HCT116 (cell line): Measurements from ENCODE around the gene SDHD. TPM values are rescaled to one million over a fixed set of nuclear protein-coding genes. Genes with fewer than 3 reads are reported as not detected.

Source experiments
- ATAC-seq: fragments of 200-7000 bp; cut with Tn5 transposase; 2 replicates; pipeline ENCODE4 v1.9.1; 2020; ENCODE audit warnings: mild to moderate bottlenecking, moderate library complexity
- BruUV-seq: library from RNA; stranded (reverse); fragments of 400-500 nt; replicated peaks from 2 replicates; lab custom pipeline; 2021; lab: Mats Ljungman, UMichigan
- CTCF ChIA-PET: fragments of 300-600 bp; sonication (Branson Sonifier 250); formaldehyde crosslinking; loops from one replicate; lab custom pipeline; 2021; ENCODE audit warnings: antibody characterized with exemption; lab: Charles Lee
- POLR2A ChIA-PET: fragments of 300-600, 350-600 bp; sonication (Branson Sonifier 250); formaldehyde crosslinking; loops from one replicate; lab custom pipeline; 2021; ENCODE audit warnings: antibody characterized with exemption; lab: Charles Lee
- RAD21 ChIA-PET, 2 experiments: fragments of 300-600 bp; sonication (Branson Sonifier 250); formaldehyde crosslinking; loops; one replicate each; lab custom pipeline; 2023; ENCODE audit warnings: low total read pairs in 2 of 2; ENCODE audit not compliant: uncharacterized antibody in 2 of 2, unreplicated experiment in 2 of 2, low non-redundant PET in 1 of 2; lab: Charles Lee
- DNase-seq: peaks from one replicate; pipeline ENCODE4 v3.0.0-alpha.2; 2010; ENCODE audit warnings: low read depth, low spot score
- H2AFZ ChIP-seq: fragments of 200-600 bp; shearing (Covaris generic), sonication (generic); 2 replicates; pipeline ENCODE4 v1.6.1; 2017; ENCODE audit warnings: low read depth, mixed run types, mixed read lengths, antibody characterized with exemption, low read length; ENCODE audit not compliant: poor library complexity, severe bottlenecking
- H3K27ac ChIP-seq: 2 replicates; pipeline ENCODE4 v1.5.1; 2012; ENCODE audit warnings: low read depth, low read length
- H3K27me3 ChIP-seq: fragments of 200-600 bp; sonication (generic); 2 replicates; pipeline ENCODE4 v1.6.1; 2016; ENCODE audit warnings: mixed run types, low read length, mixed read lengths; ENCODE audit not compliant: insufficient read depth
- H3K36me3 ChIP-seq, 2 experiments: fragments of 200-500 bp in 1 of 2; fragments of 200-600 bp in 1 of 2; sonication (Bioruptor generic) in 1 of 2; sonication (generic) in 1 of 2; 2 replicates each; pipeline versions ENCODE4 v1.5.1 to v1.6.1; 2014 to 2016; ENCODE audit warnings: low read length in 2 of 2, inconsistent platforms in 1 of 2, mixed read lengths in 1 of 2, mixed run types in 1 of 2; ENCODE audit not compliant: insufficient read depth in 2 of 2, control insufficient read depth in 1 of 2
- H3K4me1 ChIP-seq, 2 experiments: fragments of 200-600 bp in 1 of 2; sonication (generic) in 1 of 2; 2 replicates each; pipeline versions ENCODE4 v1.5.1 to v1.6.1; 2012 to 2017; ENCODE audit warnings: low read length in 2 of 2, inconsistent platforms in 1 of 2, mild to moderate bottlenecking in 1 of 2, mixed read lengths in 1 of 2, mixed run types in 1 of 2, moderate library complexity in 1 of 2; ENCODE audit not compliant: insufficient read depth in 2 of 2, control insufficient read depth in 1 of 2
- H3K4me2 ChIP-seq: fragments of 200-600 bp; sonication (generic); 2 replicates; pipeline ENCODE4 v1.6.1; 2017; ENCODE audit warnings: mixed run types, low read length, mixed read lengths
- H3K4me3 ChIP-seq, 2 experiments: fragments of 200-600 bp in 1 of 2; sonication (generic) in 1 of 2; replicated peaks in 1 of 2; 2 replicates each; pipeline ENCODE4 v1.5.1; 2011 to 2016; ENCODE audit warnings: low read length in 2 of 2, control low read depth in 1 of 2, low read depth in 1 of 2, mild to moderate bottlenecking in 1 of 2, mixed read lengths in 1 of 2, mixed run types in 1 of 2
- H3K79me2 ChIP-seq: fragments of 200-600 bp; sonication (generic); 2 replicates; pipeline ENCODE4 v1.6.1; 2017; ENCODE audit warnings: mild to moderate bottlenecking, mixed run types, low read length, moderate library complexity, mixed read lengths; ENCODE audit not compliant: insufficient read depth
- H3K9ac ChIP-seq: fragments of 200-600 bp; sonication (generic); 2 replicates; pipeline ENCODE4 v1.6.1; 2016; ENCODE audit warnings: low read length, mixed read lengths
- H3K9me2 ChIP-seq: fragments of 200-600 bp; sonication (generic), shearing (Covaris generic); 2 replicates; pipeline ENCODE4 v1.6.1; 2017; ENCODE audit warnings: mixed run types, mild to moderate bottlenecking, moderate library complexity; ENCODE audit not compliant: insufficient read depth
- H3K9me3 ChIP-seq, 2 experiments: fragments of 200-500 bp in 1 of 2; fragments of 200-600 bp in 1 of 2; sonication (Bioruptor generic) in 1 of 2; sonication (generic) in 1 of 2; 2 replicates each; pipeline ENCODE4 v1.6.1; 2014 to 2017; ENCODE audit warnings: low read length in 2 of 2, mixed read lengths in 2 of 2, inconsistent platforms in 1 of 2, low read depth in 1 of 2, mild to moderate bottlenecking in 1 of 2, mixed run types in 1 of 2, moderate library complexity in 1 of 2; ENCODE audit not compliant: control insufficient read depth in 1 of 2, insufficient read depth in 1 of 2
- H4K20me1 ChIP-seq: fragments of 200-600 bp; sonication (generic), shearing (Covaris generic); 2 replicates; pipeline ENCODE4 v1.6.1; 2017; ENCODE audit warnings: mixed run types, mild to moderate bottlenecking, moderate library complexity; ENCODE audit not compliant: insufficient read depth
- CBX3 ChIP-seq: IDR thresholded peaks from 2 replicates; pipeline ENCODE4 v1.6.1; 2012; ENCODE audit warnings: low read depth
- EZH2phosphoT487 ChIP-seq: fragments of 200-600 bp; IDR thresholded peaks from 2 replicates; pipeline ENCODE4 v1.6.1; 2018; ENCODE audit warnings: antibody characterized with exemption, borderline replicate concordance
- FOSL1 ChIP-seq: IDR thresholded peaks from 2 replicates; pipeline ENCODE4 v1.6.1; 2012; ENCODE audit warnings: low read depth
- RAD21 ChIP-seq: IDR thresholded peaks from 2 replicates; pipeline ENCODE4 v1.6.1; 2012; ENCODE audit warnings: low read depth, mild to moderate bottlenecking
- SRF ChIP-seq: IDR thresholded peaks from 2 replicates; pipeline ENCODE4 v1.6.1; 2012; ENCODE audit warnings: low read depth
- TCF7L2 ChIP-seq: IDR thresholded peaks from 2 replicates; pipeline ENCODE4 v1.7.0; 2011; ENCODE audit warnings: borderline replicate concordance, inconsistent platforms; ENCODE audit not compliant: insufficient read depth, insufficient read length; ENCODE audit errors: extremely low read depth
- ZFX ChIP-seq: fragments of 450-650 bp; IDR thresholded peaks from 2 replicates; pipeline ENCODE4 v1.6.1; 2017
- intact Hi-C: fragments of 100-400 bp; cut with micrococcal nuclease; formaldehyde crosslinking; loops from 2 replicates; pipeline ENCODE4 v1.10.0; 2022
- total RNA-seq: library from RNA; stranded (reverse); gene quantifications from one replicate; pipeline ENCODE4 v1.2.1, GENCODE V29; 2021; ENCODE audit not compliant: unreplicated experiment
- TF ChIP-seq, protein P1 (sequence below), 3 experiments: fragments of 200-600 bp in 1 of 3; sonication (generic) in 1 of 3; IDR thresholded peaks in 2 of 3; conservative IDR thresholded peaks in 1 of 3; 2 replicates each; pipeline ENCODE4 v1.5.1; 2012 to 2017; ENCODE audit warnings: low read depth in 2 of 3, low read length in 2 of 3, antibody characterized with exemption in 1 of 3, borderline replicate concordance in 1 of 3, control low read depth in 1 of 3, mild to moderate bottlenecking in 1 of 3, mixed read lengths in 1 of 3, mixed run types in 1 of 3, moderate library complexity in 1 of 3; ENCODE audit not compliant: insufficient read depth in 1 of 3
- TF ChIP-seq, protein P2 (sequence below): IDR thresholded peaks from 2 replicates; pipeline ENCODE4 v1.6.1; 2011; ENCODE audit warnings: mild to moderate bottlenecking, low read length, moderate library complexity; ENCODE audit not compliant: insufficient replicate concordance; ENCODE audit errors: extremely low read depth

Gene SDHD
- total RNA-seq, 1 experiment from 2014 or later, result 129 TPM

DNA sequence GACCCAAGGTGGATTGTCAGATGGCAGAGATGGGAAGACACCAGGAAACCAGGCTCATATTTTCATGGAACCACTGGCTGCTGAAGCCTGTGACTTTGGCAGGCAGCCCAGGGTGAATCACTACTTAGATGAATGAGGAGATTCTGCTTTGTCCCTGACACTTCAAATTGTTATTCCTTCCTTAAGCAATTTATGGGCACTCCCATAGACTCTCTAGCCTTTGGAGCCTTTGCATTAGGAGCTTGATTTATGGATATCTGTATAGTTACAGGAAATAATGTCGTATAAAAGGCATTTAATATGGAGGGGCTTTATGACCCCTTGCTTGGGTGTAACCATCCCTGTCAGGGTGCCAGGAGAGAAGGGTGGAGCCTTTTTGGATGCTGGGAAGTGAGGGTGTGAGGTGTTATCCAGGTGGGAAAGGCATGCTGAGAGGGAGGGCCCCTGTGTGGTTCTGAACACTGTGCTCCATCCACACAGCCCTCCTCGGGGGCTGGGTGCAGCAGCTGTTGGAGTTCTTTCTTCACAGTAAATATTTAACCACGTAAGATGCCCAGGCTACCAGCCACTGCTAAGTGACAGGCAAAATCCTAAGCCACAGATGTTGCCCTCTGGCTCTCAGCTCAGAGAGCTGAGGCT, 41.9 kb downstream of the SDHD start (continued):
- TF ChIP-seq, protein P1, sequence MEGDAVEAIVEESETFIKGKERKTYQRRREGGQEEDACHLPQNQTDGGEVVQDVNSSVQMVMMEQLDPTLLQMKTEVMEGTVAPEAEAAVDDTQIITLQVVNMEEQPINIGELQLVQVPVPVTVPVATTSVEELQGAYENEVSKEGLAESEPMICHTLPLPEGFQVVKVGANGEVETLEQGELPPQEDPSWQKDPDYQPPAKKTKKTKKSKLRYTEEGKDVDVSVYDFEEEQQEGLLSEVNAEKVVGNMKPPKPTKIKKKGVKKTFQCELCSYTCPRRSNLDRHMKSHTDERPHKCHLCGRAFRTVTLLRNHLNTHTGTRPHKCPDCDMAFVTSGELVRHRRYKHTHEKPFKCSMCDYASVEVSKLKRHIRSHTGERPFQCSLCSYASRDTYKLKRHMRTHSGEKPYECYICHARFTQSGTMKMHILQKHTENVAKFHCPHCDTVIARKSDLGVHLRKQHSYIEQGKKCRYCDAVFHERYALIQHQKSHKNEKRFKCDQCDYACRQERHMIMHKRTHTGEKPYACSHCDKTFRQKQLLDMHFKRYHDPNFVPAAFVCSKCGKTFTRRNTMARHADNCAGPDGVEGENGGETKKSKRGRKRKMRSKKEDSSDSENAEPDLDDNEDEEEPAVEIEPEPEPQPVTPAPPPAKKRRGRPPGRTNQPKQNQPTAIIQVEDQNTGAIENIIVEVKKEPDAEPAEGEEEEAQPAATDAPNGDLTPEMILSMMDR (IDR thresholded peaks at IDR 0.05 in 2 of 3, conservative IDR thresholded peaks at IDR 0.05 in 1 of 3; ENCODE audit: borderline replicate concordance in 1 of 3, insufficient read depth in 1 of 3, low read depth in 2 of 3, low read length in 2 of 3), result no peak
- TF ChIP-seq CBX3 (peak; percentile 86), SRF (no peak), EZH2phosphoT487 (no peak), TCF7L2 (peak; percentile 36), RAD21 (no peak), FOSL1 (peak; percentile 79)

DNA sequence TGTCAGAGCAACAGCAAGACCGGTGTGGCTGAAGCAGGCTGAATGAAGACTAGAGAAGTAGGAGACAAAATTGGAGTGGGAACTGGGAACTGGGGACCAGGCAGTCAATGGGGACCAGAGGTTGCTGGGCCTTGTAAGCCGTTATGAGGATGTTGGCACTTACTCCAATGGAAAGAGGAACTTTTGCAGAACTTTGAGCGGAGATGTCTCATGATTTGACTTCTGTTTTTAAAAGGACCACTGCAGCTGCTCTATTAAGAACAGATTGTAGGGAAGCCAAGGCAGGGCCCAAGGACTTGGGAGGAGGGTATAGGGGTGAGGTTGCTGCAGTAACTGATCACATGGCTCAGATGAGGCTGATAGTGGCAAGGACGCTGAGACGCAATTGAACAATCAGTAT, 43.0 kb downstream of the SDHD start:
- Histone ChIP-seq H3K4me1 (peaks cover 54 to 81% of the 10 kb centered on the region in 2 experiments), H3K9ac (no peak overlapping the region), H3K4me3 (no peak overlapping the region), H3K9me3 (no peaks in the 10 kb centered on the region), H3K36me3 (no peaks in the 10 kb centered on the region), H3K9me2 (no peaks in the 10 kb centered on the region), H4K20me1 (no peaks in the 10 kb centered on the region), H2AFZ (no peak overlapping the region), H3K79me2 (no peaks in the 10 kb centered on the region), H3K27me3 (no peaks in the 10 kb centered on the region), H3K27ac (peak overlapping the region; percentile 76), H3K4me2 (no peak overlapping the region)
- RAD21 ChIA-PET, result no interaction called here
- POLR2A ChIA-PET, result interaction anchor here (2.5 kb wide), 1 partner anchor 9 kb away, joined by 8 read pairs; no protein-coding TSS in a partner anchor
- ATAC-seq (no peak), DNase-seq (no peak)
- intact Hi-C loops, result no loop called here
- CTCF ChIA-PET, result no interaction called here
- TF ChIP-seq, protein P2, sequence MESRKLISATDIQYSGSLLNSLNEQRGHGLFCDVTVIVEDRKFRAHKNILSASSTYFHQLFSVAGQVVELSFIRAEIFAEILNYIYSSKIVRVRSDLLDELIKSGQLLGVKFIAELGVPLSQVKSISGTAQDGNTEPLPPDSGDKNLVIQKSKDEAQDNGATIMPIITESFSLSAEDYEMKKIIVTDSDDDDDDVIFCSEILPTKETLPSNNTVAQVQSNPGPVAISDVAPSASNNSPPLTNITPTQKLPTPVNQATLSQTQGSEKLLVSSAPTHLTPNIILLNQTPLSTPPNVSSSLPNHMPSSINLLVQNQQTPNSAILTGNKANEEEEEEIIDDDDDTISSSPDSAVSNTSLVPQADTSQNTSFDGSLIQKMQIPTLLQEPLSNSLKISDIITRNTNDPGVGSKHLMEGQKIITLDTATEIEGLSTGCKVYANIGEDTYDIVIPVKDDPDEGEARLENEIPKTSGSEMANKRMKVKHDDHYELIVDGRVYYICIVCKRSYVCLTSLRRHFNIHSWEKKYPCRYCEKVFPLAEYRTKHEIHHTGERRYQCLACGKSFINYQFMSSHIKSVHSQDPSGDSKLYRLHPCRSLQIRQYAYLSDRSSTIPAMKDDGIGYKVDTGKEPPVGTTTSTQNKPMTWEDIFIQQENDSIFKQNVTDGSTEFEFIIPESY, result no peak
- 0 out of 2 replicates have a peak, but pooled peaks have one; percentile 18 for TF ChIP-seq ZFX
- BruUV-seq, result no TSS peak
